HCT116 (cell line): ENCODE measurements around the gene RHOB.

ENCODE experiments used
- CEBPB ChIP-seq: IDR thresholded peaks from 2 replicates; pipeline ENCODE4 v1.6.1; 2012; ENCODE audit warnings: low read depth
- CTCF ChIP-seq, 3 experiments: fragments of 200-600 bp in 1 of 3; sonication (generic) in 1 of 3; IDR thresholded peaks in 2 of 3; conservative IDR thresholded peaks in 1 of 3; 2 replicates each; pipeline ENCODE4 v1.5.1; 2012 to 2017; ENCODE audit warnings: low read depth in 2 of 3, low read length in 2 of 3, antibody characterized with exemption in 1 of 3, borderline replicate concordance in 1 of 3, control low read depth in 1 of 3, mild to moderate bottlenecking in 1 of 3, mixed read lengths in 1 of 3, mixed run types in 1 of 3, moderate library complexity in 1 of 3; ENCODE audit not compliant: insufficient read depth in 1 of 3
- EZH2 ChIP-seq: fragments of 200-600 bp; sonication (generic); IDR thresholded peaks from 2 replicates; pipeline ENCODE4 v1.6.1; 2017; ENCODE audit warnings: antibody characterized with exemption, mixed run types
- EZH2phosphoT487 ChIP-seq: fragments of 200-600 bp; IDR thresholded peaks from 2 replicates; pipeline ENCODE4 v1.6.1; 2018; ENCODE audit warnings: antibody characterized with exemption, borderline replicate concordance
- JUND ChIP-seq: IDR thresholded peaks from 2 replicates; pipeline ENCODE4 v1.6.1; 2012
- POLR2A ChIP-seq: IDR thresholded peaks from 2 replicates; pipeline ENCODE4 v1.7.0; 2011; ENCODE audit warnings: borderline replicate concordance; ENCODE audit not compliant: insufficient read depth, insufficient read length; ENCODE audit errors: extremely low read depth
- POLR2AphosphoS5 ChIP-seq: IDR thresholded peaks from 2 replicates; pipeline ENCODE4 v1.6.1; 2011; ENCODE audit warnings: mild to moderate bottlenecking, low read depth, low read length, moderate library complexity
- REST ChIP-seq: IDR thresholded peaks from 2 replicates; pipeline ENCODE4 v1.6.1; 2012; ENCODE audit warnings: low read depth
- SIN3A ChIP-seq: IDR thresholded peaks from 2 replicates; pipeline ENCODE4 v1.6.1; 2012; ENCODE audit warnings: low read depth
- SP1 ChIP-seq: IDR thresholded peaks from 2 replicates; pipeline ENCODE4 v1.6.1; 2012; ENCODE audit warnings: low read depth
- YY1 ChIP-seq: IDR thresholded peaks from 2 replicates; pipeline ENCODE4 v1.6.1; 2011; ENCODE audit warnings: low read length, low read depth, moderate library complexity, mild to moderate bottlenecking; ENCODE audit not compliant: insufficient replicate concordance; ENCODE audit errors: extremely low read depth
- ZBTB33 ChIP-seq: IDR thresholded peaks from 2 replicates; pipeline ENCODE4 v1.6.1; 2011; ENCODE audit warnings: mild to moderate bottlenecking, low read length, moderate library complexity; ENCODE audit not compliant: insufficient replicate concordance; ENCODE audit errors: extremely low read depth

- TF ChIP-seq POLR2A (no peak), CTCF (IDR thresholded peaks at IDR 0.05 in 2 of 3, conservative IDR thresholded peaks at IDR 0.05 in 1 of 3; ENCODE audit: borderline replicate concordance in 1 of 3, insufficient read depth in 1 of 3, low read depth in 2 of 3, low read length in 2 of 3) (no peak), REST (no peak), SIN3A (no peak), ZBTB33 (no peak), CEBPB (no peak), EZH2phosphoT487 (no peak), EZH2 (no peak), POLR2AphosphoS5 (no peak), SP1 (no peak), JUND (no peak), YY1 (no peak)
These were observed 40.1 kb downstream of the RHOB start for GRCh38 chr2:20487030-20487391.
